ENCODE measurements around the gene SSBP4.

DNA sequence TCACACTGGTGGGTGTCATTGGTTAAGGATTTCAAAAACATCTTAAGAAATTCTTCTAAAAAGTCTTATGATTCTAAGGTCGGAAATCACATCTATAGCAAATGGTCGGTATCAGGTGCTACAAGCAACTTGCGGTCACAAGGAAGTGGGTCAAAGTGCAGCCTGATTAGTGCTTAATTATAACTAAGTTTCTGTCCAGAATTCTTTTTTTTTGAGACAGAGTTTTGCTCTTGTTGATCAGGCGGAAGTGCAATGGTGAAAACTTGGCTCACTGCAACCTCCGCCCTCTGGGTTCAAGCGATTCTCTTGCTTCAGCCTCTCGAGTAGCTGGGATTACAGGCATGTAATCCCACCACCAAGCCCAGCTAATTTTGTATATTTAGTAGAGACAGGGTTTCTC is 34.4 kb upstream of the SSBP4 start:
- no peak for TF ChIP-seq POLR2A (IDR thresholded peaks at IDR 0.05)
- TF ChIP-seq, protein P1, sequence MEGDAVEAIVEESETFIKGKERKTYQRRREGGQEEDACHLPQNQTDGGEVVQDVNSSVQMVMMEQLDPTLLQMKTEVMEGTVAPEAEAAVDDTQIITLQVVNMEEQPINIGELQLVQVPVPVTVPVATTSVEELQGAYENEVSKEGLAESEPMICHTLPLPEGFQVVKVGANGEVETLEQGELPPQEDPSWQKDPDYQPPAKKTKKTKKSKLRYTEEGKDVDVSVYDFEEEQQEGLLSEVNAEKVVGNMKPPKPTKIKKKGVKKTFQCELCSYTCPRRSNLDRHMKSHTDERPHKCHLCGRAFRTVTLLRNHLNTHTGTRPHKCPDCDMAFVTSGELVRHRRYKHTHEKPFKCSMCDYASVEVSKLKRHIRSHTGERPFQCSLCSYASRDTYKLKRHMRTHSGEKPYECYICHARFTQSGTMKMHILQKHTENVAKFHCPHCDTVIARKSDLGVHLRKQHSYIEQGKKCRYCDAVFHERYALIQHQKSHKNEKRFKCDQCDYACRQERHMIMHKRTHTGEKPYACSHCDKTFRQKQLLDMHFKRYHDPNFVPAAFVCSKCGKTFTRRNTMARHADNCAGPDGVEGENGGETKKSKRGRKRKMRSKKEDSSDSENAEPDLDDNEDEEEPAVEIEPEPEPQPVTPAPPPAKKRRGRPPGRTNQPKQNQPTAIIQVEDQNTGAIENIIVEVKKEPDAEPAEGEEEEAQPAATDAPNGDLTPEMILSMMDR (IDR thresholded peaks at IDR 0.05) = no peak

All from lower leg skin (tissue), 3 donors.